Right lobe of liver (tissue), 6 donors: ENCODE data around the gene FAM118B. TPM values are rescaled to one million over a fixed set of nuclear protein-coding genes. Genes with fewer than 3 reads are reported as not detected.

Source experiments
- ATAC-seq, 4 donors: fragments of 200-7000 bp; cut with Tn5 transposase; one replicate each; pipeline ENCODE4 v1.9.1; 2020; ENCODE audit warnings: mild to moderate bottlenecking in 4 of 4, moderate library complexity in 4 of 4
- DNase-seq, 3 donors: peaks; one replicate each; pipeline ENCODE4 v3.0.0-alpha.2; 2020
- H3K27ac ChIP-seq, 3 donors: fragments of 200-600 bp; one replicate each; pipeline ENCODE4 v1.8.0; 2022
- H3K27me3 ChIP-seq, 2 donors: fragments of 200-600 bp; one replicate each; pipeline ENCODE4 v1.8.0; 2022
- H3K36me3 ChIP-seq, 4 donors: fragments of 200-600 bp; sonication (generic) in 1 of 4; one replicate each; pipeline versions ENCODE4 v1.5.1 to v1.8.0; 2017 to 2022; ENCODE audit warnings: control low read depth in 1 of 4
- H3K4me1 ChIP-seq, 4 donors: fragments of 200-600 bp; sonication (generic) in 1 of 4; one replicate each; pipeline versions ENCODE4 v1.5.1 to v1.8.0; 2017 to 2022; ENCODE audit warnings: control low read depth in 1 of 4
- H3K4me3 ChIP-seq, 3 donors: fragments of 200-600 bp; one replicate each; pipeline ENCODE4 v1.8.0; 2022
- H3K9me3 ChIP-seq, 4 donors: fragments of 200-600 bp; sonication (generic) in 1 of 4; one replicate each; pipeline versions ENCODE4 v1.5.1 to v1.8.0; 2017 to 2022; ENCODE audit warnings: control low read depth in 1 of 4
- POLR2A ChIP-seq: fragments of 450-650 bp; IDR thresholded peaks from one replicate; pipeline ENCODE4 v1.6.1; 2017; ENCODE audit warnings: antibody characterized with exemption, mild to moderate bottlenecking
- WGBS: methylation state at CpG from one replicate; pipeline ENCODE4 v1.1.6; 2018; ENCODE audit warnings: low coverage, low lambda C conversion rate; ENCODE audit not compliant: insufficient coverage; ENCODE audit errors: missing lambda C conversion rate; 5-methylcytosine and 5-hydroxymethylcytosine counted together
- intact Hi-C, 2 donors: fragments of 100-400 bp; cut with DNase I; formaldehyde crosslinking; loops; one replicate each; pipeline versions ENCODE4 v1.11.2 to v1.14.1; 2022
- long read RNA-seq: library from polyadenylated mRNA; unstranded; transcript quantifications from one replicate; pipeline ENCODE4 v2.0.0, GENCODE V29; 2019
- total RNA-seq, 6 experiments: library from RNA; depleted of rRNA in 2 of 6; stranded (reverse); fragments of >200 nt in 2 of 6; fragmentation: NEBNext Ultra II Directional in 3 of 6; extraction: Animal tissue kit (Norgen Biotek cat#: 25700) in 3 of 6; gene quantifications; one replicate each; pipeline versions ENCODE4 v1.1.0 to v1.2.4, GENCODE V29; 2016 to 2023
- TF ChIP-seq, protein P1 (sequence below), 4 donors: fragments of 200-600 bp in 3 of 4; fragments of 450-650 bp in 1 of 4; IDR thresholded peaks; one replicate each; pipeline versions ENCODE4 v1.5.1 to v1.8.0; 2016 to 2022; ENCODE audit warnings: antibody characterized with exemption in 4 of 4, mild to moderate bottlenecking in 2 of 4
- donor health status: DM: no; HTN: yes; CAD: no.
- donor health status: DM: no; HTN: no; CAD: no.
- donor health status: DM: no; HTN: no; CAD: no.
- donor health status: DM: no; HTN: yes; CAD: no.
- donor health status: DM: no; HTN: yes; CAD: no.

The FAM118B gene
- 1 to 10 TPM; 4.6 to 8.3 (median 5.8) TPM for total RNA-seq
- long read RNA-seq, partial matches to known transcripts = 0 of 1 reads
- long read RNA-seq, other reads (novel, unspliced or antisense) = 0 of 1 reads

DNA sequence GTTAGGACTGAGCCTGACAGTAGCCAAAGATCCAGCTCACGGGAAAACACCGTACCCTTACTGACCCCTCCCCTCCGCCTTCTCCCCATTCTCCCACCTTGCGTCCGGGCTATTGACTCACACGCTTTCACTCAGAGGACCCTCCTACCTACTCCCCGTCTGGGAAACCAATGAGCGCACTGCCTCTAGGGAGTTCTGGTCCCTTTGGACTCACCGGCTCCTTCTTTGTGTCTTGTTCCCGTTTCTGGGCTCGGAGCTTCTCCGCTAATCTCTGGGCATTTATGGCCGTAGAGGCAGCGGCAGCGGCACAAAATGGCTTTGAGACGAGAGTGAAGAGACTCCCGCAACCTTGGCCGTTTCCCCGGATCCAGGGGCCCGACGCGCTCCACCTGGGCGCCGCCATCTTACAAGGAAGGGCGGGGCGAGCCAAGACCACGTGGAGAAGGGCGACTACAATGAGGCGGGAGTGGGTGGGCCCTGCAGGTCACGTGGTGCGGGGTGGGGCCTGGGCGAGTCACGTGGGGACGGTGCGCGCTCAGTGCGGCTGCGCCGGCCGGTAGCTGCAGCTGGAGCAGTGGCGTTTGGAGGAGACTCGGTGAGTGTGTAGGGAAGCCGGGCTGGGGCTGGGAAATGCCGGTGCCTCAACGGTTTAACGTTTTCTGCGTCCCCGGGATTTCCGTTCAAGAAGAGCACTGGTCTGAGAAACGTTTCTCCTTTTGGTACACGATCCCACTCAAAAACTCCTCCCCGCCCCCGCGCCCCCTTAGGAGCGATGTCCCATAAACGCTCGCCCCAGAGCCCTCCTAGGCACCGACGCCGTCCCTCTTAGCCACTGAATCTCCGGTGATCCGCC is at the start of gene FAM118B, which contains the start of gene RPUSD4:
FAM118B (plus strand) TSS at position 547 of the 853 bp plus-strand sequence. CDS start 23,220 bp downstream, outside the sequence.
RPUSD4 (minus strand) TSS at position 415 of the 853 bp plus-strand sequence; CDS start at position 403, 12 bp downstream.
- Histone ChIP-seq H3K27me3 (no peaks in the 10 kb centered on the region), H3K27ac (peak within 1 kb of the TSS in 2 of 3 donors; percentile 26 to 57), H3K36me3 (peaks cover 0 to 17% (median 2%) of the 10 kb centered on the region in 4 donors), H3K4me3 (peak within 1 kb of the TSS; percentile 57 to 86 (median 78)), H3K9me3 (no peaks in the 10 kb centered on the region), H3K4me1 (peaks cover 0 to 15% (median 4%) of the 10 kb centered on the region in 4 donors)
- intact Hi-C loops = loop anchor here in 1 of 2 donors (10.0 kb wide), 1 partner anchor 53 kb away; the partner anchor contains the start of genes FOXRED1 and SRPRA
- ATAC-seq = peak; percentile 98 to 99 (median 99)
- DNase-seq = peak; percentile 98 to 99 (median 99)
- TF ChIP-seq, protein P1, sequence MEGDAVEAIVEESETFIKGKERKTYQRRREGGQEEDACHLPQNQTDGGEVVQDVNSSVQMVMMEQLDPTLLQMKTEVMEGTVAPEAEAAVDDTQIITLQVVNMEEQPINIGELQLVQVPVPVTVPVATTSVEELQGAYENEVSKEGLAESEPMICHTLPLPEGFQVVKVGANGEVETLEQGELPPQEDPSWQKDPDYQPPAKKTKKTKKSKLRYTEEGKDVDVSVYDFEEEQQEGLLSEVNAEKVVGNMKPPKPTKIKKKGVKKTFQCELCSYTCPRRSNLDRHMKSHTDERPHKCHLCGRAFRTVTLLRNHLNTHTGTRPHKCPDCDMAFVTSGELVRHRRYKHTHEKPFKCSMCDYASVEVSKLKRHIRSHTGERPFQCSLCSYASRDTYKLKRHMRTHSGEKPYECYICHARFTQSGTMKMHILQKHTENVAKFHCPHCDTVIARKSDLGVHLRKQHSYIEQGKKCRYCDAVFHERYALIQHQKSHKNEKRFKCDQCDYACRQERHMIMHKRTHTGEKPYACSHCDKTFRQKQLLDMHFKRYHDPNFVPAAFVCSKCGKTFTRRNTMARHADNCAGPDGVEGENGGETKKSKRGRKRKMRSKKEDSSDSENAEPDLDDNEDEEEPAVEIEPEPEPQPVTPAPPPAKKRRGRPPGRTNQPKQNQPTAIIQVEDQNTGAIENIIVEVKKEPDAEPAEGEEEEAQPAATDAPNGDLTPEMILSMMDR (IDR thresholded peaks at IDR 0.05) = no peak
- TF ChIP-seq POLR2A = peak; percentile 79
- WGBS = 0% methylated on average over 45 of the region's 62 CpGs

DNA sequence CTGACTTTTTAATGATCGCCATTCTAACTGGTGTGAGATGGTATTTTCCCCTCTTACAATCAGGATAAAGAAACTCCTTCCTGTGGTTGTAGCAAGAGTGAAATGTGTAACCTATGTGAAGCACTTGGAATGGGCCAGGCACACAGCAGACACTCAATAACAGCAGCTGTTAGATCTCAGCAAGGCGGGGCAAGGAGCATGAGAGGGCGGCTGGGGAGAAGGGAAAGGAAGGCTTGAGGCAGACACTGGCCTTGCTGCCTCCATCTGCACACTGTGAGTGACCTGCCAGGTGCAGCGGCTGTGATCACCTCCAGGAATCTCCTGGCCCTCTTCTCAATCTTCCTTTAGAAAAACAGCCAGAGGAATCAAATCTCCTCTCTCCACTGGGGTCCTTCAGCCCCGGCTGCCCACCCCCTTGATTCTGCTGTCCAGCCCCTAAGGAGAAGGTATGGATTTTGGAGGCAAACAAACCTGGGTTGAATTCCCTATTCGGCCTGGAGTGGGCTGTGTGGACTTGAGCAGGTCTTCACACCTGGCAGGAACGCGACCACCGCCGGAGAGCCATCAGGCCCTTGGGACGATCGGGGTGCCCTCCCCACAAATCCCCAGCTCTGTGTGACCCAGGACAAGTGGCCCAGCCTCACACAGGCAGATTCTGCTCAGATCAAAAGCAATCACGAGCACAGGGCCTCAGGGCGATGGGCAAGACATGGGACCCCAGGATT is 49.1 kb upstream of the FAM118B start:
- intact Hi-C loops = no loop called here
- ATAC-seq = no peak
- Histone ChIP-seq H3K4me1 (no peaks in the 10 kb centered on the region), H3K9me3 (no peaks in the 10 kb centered on the region), H3K27ac (no peak overlapping the region), H3K36me3 (no peaks in the 10 kb centered on the region), H3K4me3 (no peak overlapping the region), H3K27me3 (no peaks in the 10 kb centered on the region)
- 94% methylated on average over 3 of the region's 14 CpGs for whole genome bisulfite sequencing
- peak in 1 of 3 donors; percentile 40 for DNase-seq
- no peak for TF ChIP-seq POLR2A
- TF ChIP-seq, protein P1 (IDR thresholded peaks at IDR 0.05) = no peak

DNA sequence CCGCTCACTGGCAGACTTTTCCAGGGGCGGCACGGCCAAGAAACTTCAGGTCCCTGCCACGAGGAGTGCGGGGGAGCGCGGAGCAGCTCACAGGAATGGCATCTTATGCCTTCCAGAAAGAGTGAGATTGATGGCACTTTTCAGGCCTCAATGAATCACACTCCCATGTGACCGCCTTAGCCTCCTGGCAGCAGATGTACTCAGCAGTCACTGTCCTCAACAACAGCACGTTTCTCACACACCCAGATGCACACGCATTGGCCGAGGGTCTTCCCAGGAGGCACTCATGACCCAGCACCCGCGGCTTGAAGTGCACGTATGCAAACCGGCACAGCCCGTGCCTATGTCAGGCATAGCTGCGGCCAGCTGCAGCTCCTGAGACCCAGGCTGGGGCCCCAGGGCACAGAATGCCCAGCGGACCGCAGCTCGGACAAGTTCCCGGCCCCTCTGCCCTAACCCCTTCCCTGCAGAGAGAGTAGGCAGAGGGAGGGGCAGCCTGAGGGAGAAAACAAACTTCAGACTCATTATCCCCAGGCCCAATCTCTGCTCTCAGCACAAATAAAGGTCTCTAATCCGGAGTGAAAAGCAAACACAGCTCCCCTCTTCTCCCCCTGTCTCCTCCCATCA is 48.4 kb upstream of the FAM118B start:
- Histone ChIP-seq H3K4me1 (no peaks in the 10 kb centered on the region), H3K27me3 (no peaks in the 10 kb centered on the region), H3K9me3 (no peaks in the 10 kb centered on the region), H3K4me3 (no peak overlapping the region), H3K36me3 (no peaks in the 10 kb centered on the region), H3K27ac (no peak overlapping the region)
- no CpG with 5 or more reads among the region's 22 CpGs for WGBS
- intact Hi-C loops = no loop called here
- no peak for ATAC-seq
- TF ChIP-seq, protein P1 (IDR thresholded peaks at IDR 0.05) = no peak
- no peak for TF ChIP-seq POLR2A
- DNase-seq = peak in 1 of 3 donors; percentile 39

DNA sequence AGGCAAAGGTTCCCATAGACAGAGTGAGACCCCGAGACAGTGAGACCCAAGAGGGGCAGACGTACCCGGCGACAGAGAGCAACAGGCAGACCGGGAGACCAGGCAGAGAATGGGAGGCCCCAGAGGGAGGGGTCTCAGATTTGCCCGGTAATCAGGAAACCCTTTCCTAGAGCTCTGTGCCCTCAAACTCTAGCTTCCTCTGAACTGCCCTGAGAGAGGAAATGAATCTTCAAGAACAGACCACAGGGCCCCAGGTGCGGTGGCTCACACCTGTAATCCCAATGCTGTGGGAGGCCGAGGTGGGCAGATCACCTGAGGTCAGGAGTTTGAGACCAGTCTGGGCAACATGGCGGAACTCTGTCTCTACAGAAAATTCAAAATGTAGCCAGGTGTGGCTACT is 47.8 kb upstream of the FAM118B start:
- H3K9me3 ChIP-seq = no peaks in the 10 kb centered on the region
- no peaks in the 10 kb centered on the region for H3K27me3 ChIP-seq
- TF ChIP-seq, protein P1 (IDR thresholded peaks at IDR 0.05) = no peak
- TF ChIP-seq POLR2A = no peak
- 84% methylated on average over 7 of the region's 9 CpGs for WGBS
- H3K27ac ChIP-seq = no peak overlapping the region
- DNase-seq = peak in 1 of 3 donors; percentile 21
- no peaks in the 10 kb centered on the region for H3K4me1 ChIP-seq
- intact Hi-C loops = no loop called here
- H3K4me3 ChIP-seq = no peak overlapping the region
- ATAC-seq = no peak
- no peaks in the 10 kb centered on the region for H3K36me3 ChIP-seq
